GM12878 (cell line): Measurements from ENCODE around the gene PLPPR2. TPM values are rescaled to one million over a fixed set of nuclear protein-coding genes. Genes with fewer than 3 reads are reported as not detected.

Experiments used
- ATAC-seq: fragments of 200-7000 bp; cut with Tn5 transposase; 3 replicates; pipeline ENCODE4 v1.9.1; 2020; ENCODE audit warnings: mild to moderate bottlenecking, moderate library complexity
- BruUV-seq: library from RNA; stranded (reverse); fragments of 400-500 nt; replicated peaks from 2 replicates; lab custom pipeline; 2021; lab: Mats Ljungman, UMichigan
- CTCF ChIA-PET: fragments of 300-600 bp; sonication (Branson Sonifier 250); formaldehyde crosslinking; extraction: SDS; loops from one replicate; lab custom pipeline; 2021; ENCODE audit warnings: inconsistent platforms; lab: Yijun Ruan, JAX
- POLR2A ChIA-PET: fragments of 350-600 bp; formaldehyde crosslinking; extraction: SDS; loops from one replicate; lab custom pipeline; 2021; ENCODE audit warnings: inconsistent platforms; lab: Charles Lee
- RAD21 ChIA-PET: fragments of 300-600 bp; sonication (Branson Sonifier 250); formaldehyde crosslinking; loops from one replicate; lab custom pipeline; 2023; ENCODE audit warnings: antibody characterized with exemption; ENCODE audit not compliant: unreplicated experiment; lab: Charles Lee
- SMC1A ChIA-PET: fragments of 300-600 bp; sonication (Branson Sonifier 250); formaldehyde crosslinking; loops from one replicate; lab custom pipeline; 2023; ENCODE audit not compliant: unreplicated experiment, uncharacterized antibody; lab: Charles Lee
- DNase-seq: peaks from one replicate; pipeline ENCODE4 v3.0.0-alpha.2; 2011; ENCODE audit warnings: low read depth, low spot score
- FAIRE-seq: peaks from 3 replicates; lab custom pipeline; 2011; peaks lifted over from hg19 to GRCh38; lab: Jason Lieb, UNC
- H2AFZ ChIP-seq: 2 replicates; pipeline ENCODE4 v1.6.0; 2011; ENCODE audit warnings: low read depth, low read length, control low read depth; ENCODE audit not compliant: control insufficient read depth
- H3K27ac ChIP-seq: 2 replicates; pipeline ENCODE4 v1.5.1; 2011; ENCODE audit warnings: control low read depth; ENCODE audit not compliant: control insufficient read depth, insufficient read depth
- H3K27me3 ChIP-seq, 2 experiments: replicated peaks in 1 of 2; 2 replicates each; pipeline versions ENCODE4 v1.6.0 to v1.6.1; 2011; ENCODE audit warnings: low read length in 1 of 2; ENCODE audit not compliant: control insufficient read depth in 2 of 2, insufficient read depth in 2 of 2
- H3K36me3 ChIP-seq, 2 experiments: 2 replicates each; pipeline ENCODE4 v1.5.1; 2011; ENCODE audit warnings: low read length in 1 of 2; ENCODE audit not compliant: control insufficient read depth in 2 of 2, insufficient read depth in 2 of 2
- H3K4me1 ChIP-seq: 2 replicates; pipeline ENCODE4 v1.6.1; 2011; ENCODE audit warnings: mild to moderate bottlenecking, low read length, moderate library complexity, mixed read lengths; ENCODE audit not compliant: control insufficient read depth, insufficient read depth
- H3K4me2 ChIP-seq: 2 replicates; pipeline ENCODE4 v1.6.0; 2011; ENCODE audit warnings: control low read depth; ENCODE audit not compliant: control insufficient read depth, insufficient read depth
- H3K4me3 ChIP-seq: fragments of 200-600 bp; sonication (generic); 2 replicates; pipeline ENCODE4 v1.5.1; 2016
- H3K79me2 ChIP-seq: 2 replicates; pipeline ENCODE4 v1.6.0; 2011; ENCODE audit warnings: low read length; ENCODE audit not compliant: control insufficient read depth, insufficient read depth
- H3K9ac ChIP-seq: 2 replicates; pipeline ENCODE4 v1.8.0; 2011; ENCODE audit warnings: low read length, control low read depth, mixed read lengths; ENCODE audit not compliant: control insufficient read depth, insufficient read depth
- H3K9me3 ChIP-seq: replicated peaks from 3 replicates; pipeline ENCODE4 v1.5.1; 2011; ENCODE audit warnings: mild to moderate bottlenecking, low read length; ENCODE audit not compliant: control insufficient read depth, insufficient read depth
- H4K20me1 ChIP-seq: 2 replicates; pipeline ENCODE4 v1.6.0; 2011; ENCODE audit not compliant: control insufficient read depth, insufficient read depth
- DPF2 ChIP-seq: fragments of 450-650 bp; IDR thresholded peaks from 2 replicates; pipeline ENCODE4 v1.6.1; 2017; ENCODE audit warnings: mild to moderate bottlenecking
- MEF2B ChIP-seq: fragments of 450-650 bp; IDR thresholded peaks from 2 replicates; pipeline ENCODE4 v1.6.1; 2018; ENCODE audit warnings: mild to moderate bottlenecking, moderate library complexity; ENCODE audit not compliant: partially characterized antibody, poor library complexity, severe bottlenecking
- RELA ChIP-seq: fragments of 450-650 bp; IDR thresholded peaks from 2 replicates; pipeline ENCODE4 v1.8.0; 2014; ENCODE audit warnings: borderline replicate concordance; ENCODE audit not compliant: partially characterized antibody
- SIN3A ChIP-seq: IDR thresholded peaks from 2 replicates; pipeline ENCODE4 v1.6.1; 2012; ENCODE audit warnings: low read depth, low read length, improper control_type of control experiment
- ZBED1 ChIP-seq: IDR thresholded peaks from 2 replicates; pipeline ENCODE4 v1.6.1; 2016; ENCODE audit warnings: borderline replicate concordance
- WGBS: methylation state at CpG from one replicate; pipeline ENCODE4 v1.1.6; 2016; ENCODE audit warnings: low lambda C conversion rate; ENCODE audit not compliant: insufficient replicate concordance, insufficient coverage; ENCODE audit errors: missing lambda C conversion rate; 5-methylcytosine and 5-hydroxymethylcytosine counted together
- in situ Hi-C: fragments of 300-500 bp; cut with MboI; formaldehyde crosslinking; loops from 9 replicates; pipeline ENCODE4 v1.14.3; 2018; ENCODE audit warnings: mixed read lengths
- intact Hi-C: fragments of 100-400 bp; cut with micrococcal nuclease; formaldehyde crosslinking; loops from one replicate; pipeline ENCODE4 v1.14.2; 2022; ENCODE audit not compliant: unreplicated experiment
- polyA plus RNA-seq, 11 experiments: library from polyadenylated mRNA; depleted of rRNA in 4 of 11; unstranded in 6 of 11; stranded (reverse) in 5 of 11; fragments of >200 nt; fragmentation: Nextera tagmentation in 4 of 11; fragmentation: Illumina TruSeq in 1 of 11; extraction: Ambion mirVana in 4 of 11; extraction: Trizol in 1 of 11; gene quantifications; 1 replicate in 1 of 11; 2 replicates in 10 of 11; pipeline versions ENCODE4 v1.2.1 to v1.2.3, GENCODE V29; 2011 to 2016; ENCODE audit warnings: inconsistent platforms in 2 of 11, missing spikeins in 2 of 11, low read depth in 1 of 11
- total RNA-seq, 4 experiments: library from RNA; depleted of rRNA in 3 of 4; stranded (reverse); fragments of >200 nt in 3 of 4; fragmentation: Illumina TruSeq in 1 of 4; extraction: Trizol in 1 of 4; gene quantifications; 2 replicates each; pipeline versions ENCODE4 v1.2.1 to v1.2.3, GENCODE V29; 2013 to 2021
- TF ChIP-seq, protein P1 (sequence below): fragments of 450-650 bp; IDR thresholded peaks from 2 replicates; pipeline ENCODE4 v1.6.1; 2018; ENCODE audit warnings: mild to moderate bottlenecking, low read depth, moderate library complexity; ENCODE audit not compliant: partially characterized antibody
- TF ChIP-seq, protein P2 (sequence below): IDR thresholded peaks from 2 replicates; pipeline ENCODE4 v1.6.1; 2011; ENCODE audit warnings: low read depth, low read length, improper control_type of control experiment, borderline replicate concordance

PLPPR2 gene
- total and polyA plus RNA-seq, 10 of the 15 experiments (the other 5 are each of a cell fraction or from before 2014, with no cell fraction given) = 0.09 to 2.8 (median 0.70) TPM

DNA sequence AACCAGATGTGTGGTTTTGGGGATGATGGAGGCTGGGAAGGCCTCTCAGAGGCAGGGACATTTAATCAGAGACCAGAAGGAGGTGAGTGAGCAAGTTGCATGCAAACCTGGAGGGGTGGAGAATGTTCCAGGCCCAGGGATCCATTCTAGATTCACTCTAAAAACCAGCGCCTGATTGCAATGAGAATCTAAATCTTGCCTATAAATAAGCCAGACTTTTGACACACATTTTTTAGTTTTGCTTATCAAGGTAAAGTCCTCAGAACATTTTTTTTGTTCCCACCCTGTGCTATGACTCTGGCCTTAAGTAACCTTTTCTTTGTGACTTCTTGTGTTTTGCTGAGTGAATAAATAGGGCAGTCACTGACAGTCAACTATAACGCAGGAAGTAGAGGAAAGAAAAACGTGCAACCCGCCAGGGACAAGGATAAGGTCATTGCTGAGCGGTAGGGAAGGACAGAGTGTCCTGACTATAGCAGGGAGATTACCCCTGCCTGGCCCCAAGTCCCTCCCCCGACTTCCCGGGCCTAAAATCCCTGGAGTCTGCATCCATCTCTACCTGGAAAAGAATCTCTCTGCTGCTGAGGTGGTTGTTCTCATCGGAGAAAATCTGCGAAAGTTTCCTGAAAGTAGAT lies 49.5 kb downstream of the PLPPR2 start:
- H3K9ac ChIP-seq = no peak overlapping the region
- H3K4me2 ChIP-seq = no peak overlapping the region
- WGBS = 38% methylated on average over 9 of the region's 9 CpGs
- TF ChIP-seq MEF2B (no peak), SIN3A (no peak), RELA (no peak), DPF2 (no peak), ZBED1 (no peak)
- TF ChIP-seq, protein P1, sequence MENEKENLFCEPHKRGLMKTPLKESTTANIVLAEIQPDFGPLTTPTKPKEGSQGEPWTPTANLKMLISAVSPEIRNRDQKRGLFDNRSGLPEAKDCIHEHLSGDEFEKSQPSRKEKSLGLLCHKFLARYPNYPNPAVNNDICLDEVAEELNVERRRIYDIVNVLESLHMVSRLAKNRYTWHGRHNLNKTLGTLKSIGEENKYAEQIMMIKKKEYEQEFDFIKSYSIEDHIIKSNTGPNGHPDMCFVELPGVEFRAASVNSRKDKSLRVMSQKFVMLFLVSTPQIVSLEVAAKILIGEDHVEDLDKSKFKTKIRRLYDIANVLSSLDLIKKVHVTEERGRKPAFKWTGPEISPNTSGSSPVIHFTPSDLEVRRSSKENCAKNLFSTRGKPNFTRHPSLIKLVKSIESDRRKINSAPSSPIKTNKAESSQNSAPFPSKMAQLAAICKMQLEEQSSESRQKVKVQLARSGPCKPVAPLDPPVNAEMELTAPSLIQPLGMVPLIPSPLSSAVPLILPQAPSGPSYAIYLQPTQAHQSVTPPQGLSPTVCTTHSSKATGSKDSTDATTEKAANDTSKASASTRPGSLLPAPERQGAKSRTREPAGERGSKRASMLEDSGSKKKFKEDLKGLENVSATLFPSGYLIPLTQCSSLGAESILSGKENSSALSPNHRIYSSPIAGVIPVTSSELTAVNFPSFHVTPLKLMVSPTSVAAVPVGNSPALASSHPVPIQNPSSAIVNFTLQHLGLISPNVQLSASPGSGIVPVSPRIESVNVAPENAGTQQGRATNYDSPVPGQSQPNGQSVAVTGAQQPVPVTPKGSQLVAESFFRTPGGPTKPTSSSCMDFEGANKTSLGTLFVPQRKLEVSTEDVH = no peak
- TF ChIP-seq, protein P2, sequence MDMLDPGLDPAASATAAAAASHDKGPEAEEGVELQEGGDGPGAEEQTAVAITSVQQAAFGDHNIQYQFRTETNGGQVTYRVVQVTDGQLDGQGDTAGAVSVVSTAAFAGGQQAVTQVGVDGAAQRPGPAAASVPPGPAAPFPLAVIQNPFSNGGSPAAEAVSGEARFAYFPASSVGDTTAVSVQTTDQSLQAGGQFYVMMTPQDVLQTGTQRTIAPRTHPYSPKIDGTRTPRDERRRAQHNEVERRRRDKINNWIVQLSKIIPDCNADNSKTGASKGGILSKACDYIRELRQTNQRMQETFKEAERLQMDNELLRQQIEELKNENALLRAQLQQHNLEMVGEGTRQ = no peak
- DNase-seq = no peak
- intact Hi-C loops (no loop called here), in situ Hi-C loops (no loop called here)
- no peak overlapping the region for H3K4me3 ChIP-seq
- ChIA-PET POLR2A (no interaction called here), CTCF (no interaction called here), SMC1A (no interaction called here), RAD21 (no interaction called here)
- no TSS peak for BruUV-seq
- no peak overlapping the region for H3K27ac ChIP-seq
- no peak for FAIRE-seq
- no peaks in the 10 kb centered on the region for H3K79me2 ChIP-seq
- no peaks in the 10 kb centered on the region for H3K4me1 ChIP-seq
- no peaks in the 10 kb centered on the region for H4K20me1 ChIP-seq
- no peaks in the 10 kb centered on the region; a peak in 1 of 4 replicates for H3K27me3 ChIP-seq
- no peaks in the 10 kb centered on the region for H3K9me3 ChIP-seq
- H2AFZ ChIP-seq = no peak overlapping the region
- no peak for ATAC-seq
- no peaks in the 10 kb centered on the region for H3K36me3 ChIP-seq
